Fibroblast of lung (primary cell): Measurements from ENCODE around the gene GAPVD1. TPM values are rescaled to one million over a fixed set of nuclear protein-coding genes. Genes with fewer than 3 reads are reported as not detected.
A peak's percentile ranks its signal among the peaks of the same experiment; 100 is the strongest.

Experiments
- DNase-seq, 2 donors: peaks; one replicate each; pipeline versions ENCODE4 v3.0.0 to v3.0.0-alpha.2; 2010; ENCODE audit warnings: low read depth in 2 of 2
- H2AFZ ChIP-seq: 2 replicates; pipeline ENCODE4 v1.5.1; 2012; ENCODE audit warnings: low read length, control low read depth, inconsistent platforms
- H3K27ac ChIP-seq: 2 replicates; pipeline ENCODE4 v1.5.1; 2011; ENCODE audit warnings: low read length, control low read depth; ENCODE audit not compliant: insufficient read depth
- H3K27me3 ChIP-seq: 2 replicates; pipeline ENCODE4 v1.5.1; 2011; ENCODE audit warnings: mild to moderate bottlenecking, low read length; ENCODE audit not compliant: control insufficient read depth, insufficient read depth
- H3K36me3 ChIP-seq: 2 replicates; pipeline ENCODE4 v1.5.1; 2011; ENCODE audit warnings: low read length; ENCODE audit not compliant: control insufficient read depth, insufficient read depth
- H3K4me1 ChIP-seq: 2 replicates; pipeline ENCODE4 v1.5.1; 2011; ENCODE audit warnings: low read length; ENCODE audit not compliant: control insufficient read depth, insufficient read depth; ENCODE audit errors: extremely low read depth
- H3K4me2 ChIP-seq: 2 replicates; pipeline ENCODE4 v1.5.1; 2011; ENCODE audit warnings: low read length, control low read depth; ENCODE audit not compliant: insufficient read depth; ENCODE audit errors: extremely low read depth
- H3K4me3 ChIP-seq, 4 experiments: fragments of 200-600 bp in 1 of 4; sonication (generic) in 1 of 4; replicated peaks in 1 of 4; 2 replicates each; pipeline ENCODE4 v1.5.1; 2011 to 2016; ENCODE audit warnings: low read length in 4 of 4, low read depth in 3 of 4, mild to moderate bottlenecking in 3 of 4, control low read depth in 2 of 4, inconsistent platforms in 1 of 4, mixed read lengths in 1 of 4; ENCODE audit not compliant: insufficient read depth in 1 of 4; ENCODE audit errors: control extremely low read depth in 1 of 4
- H3K79me2 ChIP-seq: 2 replicates; pipeline ENCODE4 v1.5.1; 2012; ENCODE audit warnings: mild to moderate bottlenecking, low read length, inconsistent platforms; ENCODE audit not compliant: control insufficient read depth, insufficient read depth
- H3K9ac ChIP-seq: 2 replicates; pipeline ENCODE4 v1.5.1; 2011; ENCODE audit warnings: mild to moderate bottlenecking, low read length, control low read depth; ENCODE audit not compliant: insufficient read depth
- H3K9me3 ChIP-seq: 2 replicates; pipeline ENCODE4 v1.5.1; 2012; ENCODE audit warnings: low read depth, low read length; ENCODE audit not compliant: control insufficient read depth, insufficient read depth
- H4K20me1 ChIP-seq: 2 replicates; pipeline ENCODE4 v1.5.1; 2011; ENCODE audit warnings: low read length; ENCODE audit not compliant: control insufficient read depth, insufficient read depth; ENCODE audit errors: extremely low read depth
- CTCF ChIP-seq, 2 donors: IDR thresholded peaks in 1 of 2; conservative IDR thresholded peaks in 1 of 2; 1 replicate in 1 of 2; 2 replicates in 1 of 2; pipeline ENCODE4 v1.5.1; 2011 to 2012; ENCODE audit warnings: low read length in 2 of 2, control low read depth in 1 of 2, inconsistent platforms in 1 of 2, low read depth in 1 of 2, mild to moderate bottlenecking in 1 of 2
- EZH2 ChIP-seq: IDR thresholded peaks from 2 replicates; pipeline ENCODE4 v1.5.1; 2012; ENCODE audit warnings: low read length, control low read depth, mild to moderate bottlenecking; ENCODE audit errors: missing control alignments
- polyA plus RNA-seq, 2 donors: library from polyadenylated mRNA; depleted of rRNA in 1 of 2; stranded (reverse) in 1 of 2; unstranded in 1 of 2; fragments of >200 nt; gene quantifications; 2 replicates each; pipeline ENCODE4 v1.2.1, GENCODE V29; 2011 to 2012; ENCODE audit warnings: missing spikeins in 1 of 2
- total RNA-seq: library from RNA; depleted of rRNA; stranded (reverse); fragments of >200 nt; gene quantifications from 2 replicates; pipeline ENCODE4 v1.2.1, GENCODE V29; 2014

GAPVD1 gene
- total and polyA plus RNA-seq, 2 donors (not counting 1 experiment from before 2014, with no cell fraction given), result 23.0 to 72.3 TPM

DNA sequence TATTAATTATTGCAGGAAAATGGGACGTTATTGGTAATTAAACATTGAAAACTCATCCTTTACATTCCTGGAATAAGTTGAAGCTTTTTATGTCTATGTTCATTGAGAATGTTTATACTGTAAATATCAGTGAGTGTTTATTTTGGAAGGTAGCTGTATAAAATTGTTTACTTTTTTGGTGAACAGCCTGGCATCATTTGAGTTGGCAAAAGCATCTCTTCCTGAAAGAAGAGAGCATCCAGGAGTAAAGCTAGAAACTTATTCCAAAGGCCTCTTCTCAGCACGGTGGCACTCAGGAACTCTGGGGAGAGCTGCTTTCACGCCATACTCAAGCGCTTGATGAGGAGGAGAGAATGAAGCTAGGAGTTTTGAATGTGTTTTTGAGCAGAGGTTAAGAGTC lies 79.9 kb downstream of the GAPVD1 start:
- Histone ChIP-seq H3K27ac (no peak overlapping the region), H4K20me1 (no peaks in the 10 kb centered on the region), H3K79me2 (no peaks in the 10 kb centered on the region), H3K27me3 (no peaks in the 10 kb centered on the region), H3K9ac (no peak overlapping the region), H3K4me2 (no peak overlapping the region), H3K4me1 (peaks cover 4% of the 10 kb centered on the region), H3K36me3 (peaks cover 3% of the 10 kb centered on the region), H3K4me3 (no peak overlapping the region), H3K9me3 (no peaks in the 10 kb centered on the region), H2AFZ (no peak overlapping the region)
- no peak for TF ChIP-seq EZH2
- no peak for TF ChIP-seq CTCF (conservative IDR thresholded peaks at IDR 0.05 in 1 of 2, IDR thresholded peaks at IDR 0.05 in 1 of 2; ENCODE audit: low read depth in 1 of 2, low read length in 2 of 2)
- no peak for DNase-seq

DNA sequence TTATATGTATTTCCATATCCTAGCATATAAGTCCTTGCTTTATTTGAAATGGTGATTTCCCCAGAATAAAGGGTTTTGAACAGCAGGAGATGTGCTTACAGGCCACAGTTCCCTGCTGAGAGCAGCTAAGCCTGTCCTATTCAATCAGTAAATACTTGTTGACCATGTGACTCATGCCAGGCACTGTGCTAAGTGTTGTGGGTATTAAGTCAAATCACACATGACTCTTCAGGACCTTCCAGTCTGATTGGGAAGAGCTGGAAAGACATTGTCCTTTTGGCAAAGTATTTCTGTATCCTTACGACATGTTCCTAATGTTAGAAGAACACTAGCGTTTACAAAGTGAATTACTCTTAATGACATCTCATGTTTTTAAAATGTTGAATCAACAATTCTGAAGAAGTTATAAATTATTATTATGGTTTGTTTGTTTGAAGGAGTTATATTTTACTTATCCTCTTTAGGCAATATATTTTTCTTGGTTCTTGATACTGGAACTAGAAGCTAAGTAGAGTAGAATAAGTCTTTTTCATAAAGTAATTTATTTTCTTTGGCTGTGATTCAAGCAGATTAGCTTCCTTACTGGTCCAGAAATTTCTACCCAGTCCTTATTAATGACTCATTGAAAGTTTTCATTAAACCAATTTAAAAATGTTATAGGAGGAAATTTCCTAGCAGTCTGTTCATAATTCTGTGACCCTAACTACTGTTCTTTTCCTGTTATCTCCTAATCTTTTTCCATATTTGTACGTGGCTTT lies 82.1 kb downstream of the GAPVD1 start:
- peak; percentile 72 to 90 for DNase-seq
- H4K20me1 ChIP-seq, result no peaks in the 10 kb centered on the region
- H3K79me2 ChIP-seq, result no peaks in the 10 kb centered on the region
- no peak overlapping the region for H3K4me3 ChIP-seq
- TF ChIP-seq CTCF (conservative IDR thresholded peaks at IDR 0.05 in 1 of 2, IDR thresholded peaks at IDR 0.05 in 1 of 2; ENCODE audit: low read depth in 1 of 2, low read length in 2 of 2) (no peak), EZH2 (no peak)
- peaks cover 6% of the 10 kb centered on the region for H3K36me3 ChIP-seq
- no peak overlapping the region for H3K9ac ChIP-seq
- no peak overlapping the region for H2AFZ ChIP-seq
- H3K9me3 ChIP-seq, result no peaks in the 10 kb centered on the region
- no peaks in the 10 kb centered on the region for H3K27me3 ChIP-seq
- no peak overlapping the region for H3K4me2 ChIP-seq
- H3K4me1 ChIP-seq, result peaks cover 4% of the 10 kb centered on the region
- H3K27ac ChIP-seq, result no peak overlapping the region

- TF ChIP-seq CTCF (conservative IDR thresholded peaks at IDR 0.05 in 1 of 2, IDR thresholded peaks at IDR 0.05 in 1 of 2; ENCODE audit: low read depth in 1 of 2, low read length in 2 of 2) (no peak), EZH2 (no peak)
- Histone ChIP-seq H3K9ac (no peak overlapping the region), H3K4me3 (no peak overlapping the region), H3K36me3 (peaks cover 11% of the 10 kb centered on the region), H3K4me2 (no peak overlapping the region), H4K20me1 (no peaks in the 10 kb centered on the region), H3K27ac (no peak overlapping the region), H3K27me3 (no peaks in the 10 kb centered on the region), H3K79me2 (no peaks in the 10 kb centered on the region), H3K4me1 (peaks cover 4% of the 10 kb centered on the region), H2AFZ (no peak overlapping the region), H3K9me3 (no peaks in the 10 kb centered on the region)
- no peak for DNase-seq
Observed at GRCh38 chr9:125346080-125346732, 84.6 kb downstream of the GAPVD1 start.
